Stimulated activated CD8-positive, alpha-beta memory T cell treated with anti-CD3 and anti-CD28 coated beads, Interleukin-12 subunit alpha, Interleukin-12 subunit beta, amount 100 ng/mL, for 4 hours (primary cell): ENCODE results near the gene PPP4R1.

Source experiments
- DNase-seq: peaks from one replicate; pipeline ENCODE4 v3.0.0-alpha.2; 2020; ENCODE audit warnings: low read depth

Gene PPP4R1

GRCh38 chr18:9507565-9508088 is 106.7 kb downstream of the PPP4R1 start:
- DNase-seq, result no peak

DNA sequence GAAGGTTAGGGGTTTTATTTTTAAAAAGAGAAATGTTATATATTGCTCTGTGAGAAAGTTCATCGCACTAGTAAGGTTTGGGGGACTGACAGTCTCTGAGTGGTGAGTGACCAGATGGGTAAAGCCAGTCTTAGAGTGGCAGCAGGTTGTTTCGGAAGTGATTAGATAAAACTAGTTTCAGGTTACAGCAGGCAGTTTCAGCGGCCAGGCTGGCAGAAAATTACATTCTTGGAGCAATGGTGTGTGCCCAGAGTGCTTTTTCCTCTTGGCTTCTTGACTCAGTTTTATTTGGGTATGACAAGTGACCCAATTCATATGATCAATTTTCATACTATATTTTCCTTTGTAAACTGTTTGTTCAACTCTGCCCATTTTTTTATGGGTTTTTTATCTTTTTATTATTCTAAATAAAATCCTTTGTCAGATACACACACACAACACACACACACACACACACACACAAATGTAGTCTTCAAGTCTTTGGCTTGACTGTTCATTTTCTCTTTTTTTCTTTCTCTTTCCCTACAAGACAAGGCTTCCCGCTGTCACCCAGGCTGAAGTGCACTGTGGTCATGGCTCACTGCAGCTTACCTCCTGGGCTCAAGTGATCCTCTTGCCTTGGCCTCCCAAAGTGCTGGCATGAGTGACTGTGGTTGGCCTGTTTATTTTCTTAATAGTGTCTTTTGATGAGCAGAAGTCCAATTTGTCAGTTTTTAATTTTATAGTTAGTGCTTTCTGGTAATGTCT is 108.1 kb downstream of the PPP4R1 start:
- DNase-seq, result no peak
